B cell (primary cell): Measurements from ENCODE around the gene RPS3A.

Experiments used
- CTCF ChIP-seq: fragments of 200-600 bp; IDR thresholded peaks from one replicate; pipeline ENCODE4 v1.8.0; 2022; ENCODE audit warnings: antibody characterized with exemption, mild to moderate bottlenecking
- EZH2 ChIP-seq: IDR thresholded peaks from 2 replicates; pipeline ENCODE4 v1.6.1; 2012; ENCODE audit warnings: borderline replicate concordance, low read depth, mild to moderate bottlenecking, moderate library complexity, low read length; ENCODE audit not compliant: insufficient read depth, poor library complexity, severe bottlenecking

- TF ChIP-seq CTCF (no peak), EZH2 (no peak)
These were observed 54.2 kb downstream of the RPS3A start for GRCh38 chr4:151153585-151153984.
